Sigmoid colon (tissue), 7 donors: Measurements from ENCODE around the gene FOXN1. TPM values are rescaled to one million over a fixed set of nuclear protein-coding genes. Genes with fewer than 3 reads are reported as not detected.

Experiments
- DNase-seq: peaks from one replicate; pipeline ENCODE4 v3.0.0-alpha.2; 2019
- H3K27ac ChIP-seq, 4 donors: fragments of 200-600 bp; sonication (generic); one replicate each; pipeline ENCODE4 v1.5.1; 2016 to 2019; ENCODE audit warnings: mild to moderate bottlenecking in 1 of 4
- H3K27me3 ChIP-seq, 3 donors: fragments of 200-600 bp; sonication (generic); one replicate each; pipeline ENCODE4 v1.5.1; 2019; ENCODE audit warnings: mild to moderate bottlenecking in 1 of 3
- H3K36me3 ChIP-seq, 4 donors: fragments of 200-600 bp; sonication (generic); one replicate each; pipeline ENCODE4 v1.5.1; 2016 to 2019
- H3K4me1 ChIP-seq, 4 donors: fragments of 200-600 bp; sonication (generic); one replicate each; pipeline ENCODE4 v1.5.1; 2017 to 2019
- H3K4me3 ChIP-seq, 4 donors: fragments of 200-600 bp; sonication (generic); one replicate each; pipeline ENCODE4 v1.5.1; 2017 to 2019; ENCODE audit warnings: mild to moderate bottlenecking in 2 of 4, moderate library complexity in 1 of 4
- H3K9me3 ChIP-seq, 4 donors: fragments of 200-600 bp in 3 of 4; sonication (generic) in 3 of 4; one replicate each; pipeline versions ENCODE4 v1.5.1 to v1.6.1; 2013 to 2019
- CTCF ChIP-seq, 4 experiments: fragments of 450-650 bp in 3 of 4; fragments of 200-600 bp in 1 of 4; IDR thresholded peaks; one replicate each; pipeline ENCODE4 v1.5.1; 2016 to 2019; ENCODE audit warnings: antibody characterized with exemption in 4 of 4, mild to moderate bottlenecking in 3 of 4, moderate library complexity in 2 of 4
- EP300 ChIP-seq, 4 donors: sonication (generic); formaldehyde crosslinking; IDR thresholded peaks; one replicate each; pipeline ENCODE4 v1.6.1; 2017; ENCODE audit warnings: antibody characterized with exemption in 4 of 4
- POLR2A ChIP-seq, 2 donors: fragments of 450-650 bp; IDR thresholded peaks; one replicate each; pipeline ENCODE4 v1.6.1; 2016; ENCODE audit warnings: antibody characterized with exemption in 2 of 2, mild to moderate bottlenecking in 2 of 2, moderate library complexity in 2 of 2
- POLR2AphosphoS5 ChIP-seq, 4 donors: sonication (generic); formaldehyde crosslinking; IDR thresholded peaks; one replicate each; pipeline ENCODE4 v1.6.1; 2017; ENCODE audit warnings: antibody characterized with exemption in 4 of 4
- WGBS, 2 donors: extraction: QIAGEN DNeasy Blood & Tissue Kit; methylation state at CpG; one replicate each; pipeline ENCODE4 v1.1.7; 2013; 5-methylcytosine and 5-hydroxymethylcytosine counted together
- intact Hi-C: fragments of 100-400 bp; cut with DNase I; formaldehyde crosslinking; loops from one replicate; pipeline ENCODE4 v1.15.1; 2023
- polyA plus RNA-seq, 3 donors: library from polyadenylated mRNA; stranded (reverse); fragments of 200-250 nt; gene quantifications; one replicate each; pipeline ENCODE4 v1.2.3, GENCODE V29; 2013
- total RNA-seq, 4 donors: library from RNA; depleted of rRNA; stranded (reverse); fragments of >200 nt; gene quantifications; one replicate each; pipeline ENCODE4 v1.1.0, GENCODE V29; 2016
- donor health status: healthy with polysubstance abuse.
- donor health status: Bipolar disorder and iron deficiency.
- donor health status: healthy.

The FOXN1 gene
- total and polyA plus RNA-seq, 7 donors = 0.23 to 0.60 (median 0.38) TPM; not detected in 4

- no peaks in the 10 kb centered on the region for H3K9me3 ChIP-seq
- no peak overlapping the region for H3K4me3 ChIP-seq
- intact Hi-C loops = no loop called here
- WGBS, 2 donors = 73 to 82% methylated on average over 4 of the region's 4 CpGs
- no peak for DNase-seq
- H3K27me3 ChIP-seq = no peaks in the 10 kb centered on the region
- H3K36me3 ChIP-seq = no peaks in the 10 kb centered on the region
- no peaks in the 10 kb centered on the region for H3K4me1 ChIP-seq
- no peak overlapping the region for H3K27ac ChIP-seq
- no peak for TF ChIP-seq POLR2AphosphoS5 (IDR thresholded peaks at IDR 0.05)
- no peak for TF ChIP-seq POLR2A (IDR thresholded peaks at IDR 0.05)
- no peak for TF ChIP-seq CTCF (IDR thresholded peaks at IDR 0.05)
- TF ChIP-seq EP300 (IDR thresholded peaks at IDR 0.05) = no peak
These were observed 34.1 kb downstream of the FOXN1 start for GRCh38 chr17:28540231-28540630.

GRCh38 chr17:28541439-28541838, 35.3 kb downstream of the FOXN1 start:
- intact Hi-C loops = no loop called here

GRCh38 chr17:28544402-28545140, 38.4 kb downstream of the FOXN1 start:
- peaks cover 0 to 11% (median 3%) of the 10 kb centered on the region in 4 donors for H3K36me3 ChIP-seq
- no peak for DNase-seq
- no peak overlapping the region for H3K4me3 ChIP-seq
- peaks cover 0 to 8% (median under 1%) of the 10 kb centered on the region in 4 donors for H3K4me1 ChIP-seq
- intact Hi-C loops = no loop called here
- H3K27me3 ChIP-seq = no peaks in the 10 kb centered on the region
- no peak overlapping the region for H3K27ac ChIP-seq
- no peaks in the 10 kb centered on the region for H3K9me3 ChIP-seq
- WGBS, 2 donors = 91 to 93% methylated on average over 4 of the region's 4 CpGs
- TF ChIP-seq CTCF (IDR thresholded peaks at IDR 0.05) (no peak), POLR2A (IDR thresholded peaks at IDR 0.05) (no peak), POLR2AphosphoS5 (IDR thresholded peaks at IDR 0.05) (no peak), EP300 (IDR thresholded peaks at IDR 0.05) (no peak)

More at GRCh38 chr17:28541439-28541838, 35.3 kb downstream of the FOXN1 start:
- no peak for DNase-seq
- Histone ChIP-seq H3K4me3 (no peak overlapping the region), H3K4me1 (no peaks in the 10 kb centered on the region), H3K9me3 (no peaks in the 10 kb centered on the region), H3K27me3 (no peaks in the 10 kb centered on the region), H3K36me3 (peaks cover 0 to under 1% (median 0%) of the 10 kb centered on the region in 4 donors), H3K27ac (no peak overlapping the region)
- WGBS, 2 donors = 53 to 85% methylated on average over 4 of the region's 4 CpGs
- TF ChIP-seq POLR2AphosphoS5 (IDR thresholded peaks at IDR 0.05) (no peak), EP300 (IDR thresholded peaks at IDR 0.05) (no peak), POLR2A (IDR thresholded peaks at IDR 0.05) (no peak), CTCF (IDR thresholded peaks at IDR 0.05) (no peak)

- Histone ChIP-seq H3K4me3 (no peak overlapping the region), H3K27ac (no peak overlapping the region), H3K36me3 (peaks cover 0 to 11% (median 3%) of the 10 kb centered on the region in 4 donors), H3K9me3 (no peaks in the 10 kb centered on the region), H3K27me3 (no peaks in the 10 kb centered on the region), H3K4me1 (peaks cover 0 to 8% (median 3%) of the 10 kb centered on the region in 4 donors)
- no peak for TF ChIP-seq CTCF (IDR thresholded peaks at IDR 0.05)
- no peak for TF ChIP-seq POLR2AphosphoS5 (IDR thresholded peaks at IDR 0.05)
- no peak for TF ChIP-seq POLR2A (IDR thresholded peaks at IDR 0.05)
- no peak for TF ChIP-seq EP300 (IDR thresholded peaks at IDR 0.05)
- intact Hi-C loops = no loop called here
- WGBS, 2 donors = 85 to 88% methylated on average over 2 of the region's 2 CpGs
- no peak for DNase-seq
These were observed 39.0 kb downstream of the FOXN1 start for GRCh38 chr17:28545141-28545503.
